ENCODE data around the gene IL17REL. TPM values are rescaled to one million over a fixed set of nuclear protein-coding genes. Genes with fewer than 3 reads are reported as not detected.

The IL17REL gene
- total and polyA plus RNA-seq, 4 donors: 0.02 to 0.51 (median 0.19) TPM; not detected in 1

- H3K27ac ChIP-seq (ENCODE audit: low read depth in 1 of 2, low read length in 1 of 2): no peak overlapping the region
- peaks cover 0 to 12% (median under 1%) of the 10 kb centered on the region in 4 donors for H3K9me3 ChIP-seq (ENCODE audit: control insufficient read depth in 4 of 4, insufficient read depth in 3 of 4, low read length in 3 of 4)
- peaks cover 0 to 8% (median 5%) of the 10 kb centered on the region in 5 donors for H3K4me1 ChIP-seq (ENCODE audit: control insufficient read depth in 5 of 5, insufficient read depth in 5 of 5, low read length in 5 of 5)
- no peaks in the 10 kb centered on the region for H3K36me3 ChIP-seq (ENCODE audit: control insufficient read depth in 4 of 4, insufficient read depth in 4 of 4, low read length in 4 of 4)
- no peak for DNase-seq
- no peak for ATAC-seq (ENCODE audit: insufficient read depth, low FRiP score)
- H3K9ac ChIP-seq (ENCODE audit: insufficient read depth in 1 of 2, low read length in 2 of 2): no peak overlapping the region
- TF ChIP-seq CTCF (IDR thresholded peaks at IDR 0.05; ENCODE audit: control extremely low read depth, extremely low read depth): no peak
- H3K4me3 ChIP-seq: no peak overlapping the region
- peaks cover 11 to 48% (median 16%) of the 10 kb centered on the region in 3 donors for H3K27me3 ChIP-seq (ENCODE audit: control insufficient read depth in 3 of 3, insufficient read depth in 3 of 3, low read length in 2 of 3)
- WGBS, 2 donors: 76 to 84% methylated on average over 21 of the region's 21 CpGs
Measured at GRCh38 chr22:50016988-50017700, 4.6 kb upstream of the IL17REL start.

GRCh38 chr22:50016308-50016987, 3.9 kb upstream of the IL17REL start:
- no peak overlapping the region for H3K4me3 ChIP-seq
- TF ChIP-seq CTCF (IDR thresholded peaks at IDR 0.05; ENCODE audit: control extremely low read depth, extremely low read depth): no peak
- peaks cover 0 to 12% (median under 1%) of the 10 kb centered on the region in 4 donors for H3K9me3 ChIP-seq (ENCODE audit: control insufficient read depth in 4 of 4, insufficient read depth in 3 of 4, low read length in 3 of 4)
- H3K27ac ChIP-seq (ENCODE audit: low read depth in 1 of 2, low read length in 1 of 2): no peak overlapping the region
- H3K36me3 ChIP-seq (ENCODE audit: control insufficient read depth in 4 of 4, insufficient read depth in 4 of 4, low read length in 4 of 4): no peaks in the 10 kb centered on the region
- peaks cover 0 to 8% (median 6%) of the 10 kb centered on the region in 5 donors for H3K4me1 ChIP-seq (ENCODE audit: control insufficient read depth in 5 of 5, insufficient read depth in 5 of 5, low read length in 5 of 5)
- DNase-seq (no peak), ATAC-seq (ENCODE audit: insufficient read depth, low FRiP score) (no peak)
- 79 to 81% methylated on average over 20 of the region's 20 CpGs for WGBS, 2 donors
- H3K27me3 ChIP-seq (ENCODE audit: control insufficient read depth in 3 of 3, insufficient read depth in 3 of 3, low read length in 2 of 3): peaks cover 16 to 55% (median 17%) of the 10 kb centered on the region in 3 donors
- no peak overlapping the region for H3K9ac ChIP-seq (ENCODE audit: insufficient read depth in 1 of 2, low read length in 2 of 2)

- peaks cover 0 to 10% (median under 1%) of the 10 kb centered on the region in 4 donors for H3K9me3 ChIP-seq (ENCODE audit: control insufficient read depth in 4 of 4, insufficient read depth in 3 of 4, low read length in 3 of 4)
- H3K36me3 ChIP-seq (ENCODE audit: control insufficient read depth in 4 of 4, insufficient read depth in 4 of 4, low read length in 4 of 4): no peaks in the 10 kb centered on the region
- 46 to 65% methylated on average over 27 to 30 of the region's 30 CpGs for WGBS, 2 donors
- no peak overlapping the region for H3K4me3 ChIP-seq
- H3K4me1 ChIP-seq (ENCODE audit: control insufficient read depth in 5 of 5, insufficient read depth in 5 of 5, low read length in 5 of 5): peaks cover 0 to 8% (median 6%) of the 10 kb centered on the region in 5 donors
- TF ChIP-seq CTCF (IDR thresholded peaks at IDR 0.05; ENCODE audit: control extremely low read depth, extremely low read depth): no peak
- no peak overlapping the region for H3K27ac ChIP-seq (ENCODE audit: low read depth in 1 of 2, low read length in 1 of 2)
- DNase-seq (no peak), ATAC-seq (ENCODE audit: insufficient read depth, low FRiP score) (no peak)
- peaks cover 16 to 61% (median 17%) of the 10 kb centered on the region in 3 donors for H3K27me3 ChIP-seq (ENCODE audit: control insufficient read depth in 3 of 3, insufficient read depth in 3 of 3, low read length in 2 of 3)
- no peak overlapping the region for H3K9ac ChIP-seq (ENCODE audit: insufficient read depth in 1 of 2, low read length in 2 of 2)
Measured at GRCh38 chr22:50015451-50016307, 3.1 kb upstream of the IL17REL start.
